Stomach (tissue), 4 donors: ENCODE data around the gene RAET1G.

Experiments
- CTCF ChIP-seq, 7 experiments: fragments of 450-650 bp in 4 of 7; fragments of 200-600 bp in 3 of 7; sonication (generic) in 3 of 7; IDR thresholded peaks; one replicate each; pipeline ENCODE4 v1.5.1; 2016 to 2019; ENCODE audit warnings: antibody characterized with exemption in 7 of 7, control low read depth in 2 of 7, mild to moderate bottlenecking in 1 of 7
- EP300 ChIP-seq: sonication (generic); formaldehyde crosslinking; IDR thresholded peaks from one replicate; pipeline ENCODE4 v1.6.1; 2017; ENCODE audit warnings: antibody characterized with exemption
- POLR2A ChIP-seq, 4 donors: fragments of 450-650 bp; IDR thresholded peaks; one replicate each; pipeline ENCODE4 v1.6.1; 2016; ENCODE audit warnings: antibody characterized with exemption in 4 of 4, control low read depth in 2 of 4, mild to moderate bottlenecking in 1 of 4, moderate library complexity in 1 of 4
- POLR2AphosphoS5 ChIP-seq, 3 donors: sonication (generic); formaldehyde crosslinking; IDR thresholded peaks; one replicate each; pipeline ENCODE4 v1.6.1; 2016; ENCODE audit warnings: antibody characterized with exemption in 3 of 3

DNA sequence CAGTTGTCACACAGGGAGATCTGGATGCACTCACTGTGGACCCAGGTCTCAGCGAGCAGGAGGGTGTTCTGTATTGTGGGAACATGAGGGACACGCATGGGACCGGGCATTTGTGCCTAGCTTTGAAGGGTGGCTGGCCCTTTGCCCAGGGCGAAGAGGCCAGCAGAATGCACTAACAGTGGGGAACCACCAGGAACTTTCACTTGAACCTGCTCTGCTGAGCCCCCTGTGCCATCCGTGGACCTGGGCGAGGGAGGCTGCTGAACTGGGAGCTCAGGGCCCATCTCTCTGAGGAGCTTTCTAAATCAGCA, 17.7 kb upstream of the RAET1G start:
- TF ChIP-seq POLR2A (IDR thresholded peaks at IDR 0.05) (no peak), CTCF (IDR thresholded peaks at IDR 0.05) (no peak), EP300 (no peak), POLR2AphosphoS5 (IDR thresholded peaks at IDR 0.05) (no peak)
